ENCODE results near the gene CCDC183. TPM values are rescaled to one million over a fixed set of nuclear protein-coding genes. Genes with fewer than 3 reads are reported as not detected.

Gene CCDC183
- total RNA-seq, 1 experiment from 2014 or later: 1.1 TPM

DNA sequence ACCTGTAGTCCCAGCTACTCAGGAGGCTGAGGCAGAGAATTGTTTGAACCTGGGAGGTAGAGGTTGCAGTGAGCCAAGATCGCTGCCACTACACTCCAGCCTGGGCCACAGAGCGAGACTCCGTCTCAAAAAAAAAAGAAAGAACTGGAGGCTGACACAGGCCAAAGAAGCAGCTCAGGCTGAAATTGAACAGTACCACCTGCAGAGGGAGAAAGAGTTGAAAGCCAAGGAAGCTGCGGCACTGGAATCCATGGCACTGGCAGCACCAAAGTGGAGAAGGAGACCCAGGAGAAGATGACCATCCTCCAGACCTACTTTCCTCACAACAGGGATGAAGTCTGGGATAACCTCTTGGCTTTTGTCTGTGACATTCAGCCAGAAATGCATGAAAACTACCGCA is 16.3 kb upstream of the CCDC183 start:
- Histone ChIP-seq H4K91ac (ENCODE audit: insufficient read length, low read depth, low read length) (no peak overlapping the region), H3K14ac (ENCODE audit: insufficient read depth, low read length) (no peak overlapping the region), H2AK5ac (ENCODE audit: insufficient read length, low read length) (no peak overlapping the region), H3K18ac (ENCODE audit: insufficient read length, low read depth, low read length) (no peak overlapping the region), H2AFZ (ENCODE audit: low read length) (no peak overlapping the region), H2BK120ac (ENCODE audit: low read depth, low read length, poor library complexity, severe bottlenecking) (no peak overlapping the region), H3T11ph (ENCODE audit: low read length) (no peak overlapping the region), H3K4me2 (ENCODE audit: insufficient read depth, insufficient read length, low read length) (no peak overlapping the region), H2BK20ac (ENCODE audit: low read depth, low read length, poor library complexity, severe bottlenecking) (no peak overlapping the region), H3K4me1 (ENCODE audit: insufficient read depth, low read length) (no peaks in the 10 kb centered on the region), H3K4ac (ENCODE audit: low read depth, low read length) (no peak overlapping the region), H3K27me3 (ENCODE audit: insufficient read depth, low read length) (no peaks in the 10 kb centered on the region; the same call in 1 of the 2 replicates), H3K79me1 (ENCODE audit: insufficient read depth, low read depth, low read length, poor library complexity, severe bottlenecking) (no peaks in the 10 kb centered on the region), H3K23me2 (ENCODE audit: insufficient read length, low read depth, low read length, poor library complexity, severe bottlenecking) (no peaks in the 10 kb centered on the region), H3K9ac (ENCODE audit: extremely low read depth, insufficient read length, low read length) (no peak overlapping the region), H2BK5ac (ENCODE audit: insufficient read length, low read length) (no peak overlapping the region), H3K9me3 (ENCODE audit: control insufficient read depth, low read depth, low read length) (no peaks in the 10 kb centered on the region), H2BK12ac (ENCODE audit: insufficient read length, low read depth, low read length) (no peak overlapping the region), H4K5ac (ENCODE audit: insufficient read length, low read depth, low read length) (no peak overlapping the region), H4K8ac (replicated peaks; ENCODE audit: insufficient read length, low read depth, low read length) (no peak overlapping the region), H3K23ac (ENCODE audit: insufficient read length, low read depth, low read length) (no peak overlapping the region), H3K79me2 (ENCODE audit: insufficient read depth, low read length) (no peaks in the 10 kb centered on the region), H3K56ac (ENCODE audit: insufficient read length, low read depth, low read length) (no peak overlapping the region), H3K27ac (ENCODE audit: insufficient read length, low read depth, low read length) (no peak overlapping the region), H4K20me1 (ENCODE audit: control insufficient read depth, insufficient read depth, insufficient read length) (no peaks in the 10 kb centered on the region), H2BK15ac (ENCODE audit: low read depth, low read length) (no peak overlapping the region)
- Mint-ChIP-seq H3K27ac (no peak overlapping the region), H3K4me1 (no peaks in the 10 kb centered on the region), H3K27me3 (ENCODE audit: low read depth) (peaks cover 57% of the 10 kb centered on the region), H3K4me3 (no peak overlapping the region), H3K36me3 (ENCODE audit: insufficient read depth in 1 of 3, low read depth in 3 of 3) (no peaks in the 10 kb centered on the region; a peak in 1 of 7 replicates), H3K9me3 (peaks cover 13% of the 10 kb centered on the region in 2 experiments)
- no CpG with 5 or more reads among the region's 5 CpGs for WGBS (ENCODE audit: extremely low coverage, insufficient read length, low lambda C conversion rate)
- no peak for DNase-seq
- TF ChIP-seq, protein P1, sequence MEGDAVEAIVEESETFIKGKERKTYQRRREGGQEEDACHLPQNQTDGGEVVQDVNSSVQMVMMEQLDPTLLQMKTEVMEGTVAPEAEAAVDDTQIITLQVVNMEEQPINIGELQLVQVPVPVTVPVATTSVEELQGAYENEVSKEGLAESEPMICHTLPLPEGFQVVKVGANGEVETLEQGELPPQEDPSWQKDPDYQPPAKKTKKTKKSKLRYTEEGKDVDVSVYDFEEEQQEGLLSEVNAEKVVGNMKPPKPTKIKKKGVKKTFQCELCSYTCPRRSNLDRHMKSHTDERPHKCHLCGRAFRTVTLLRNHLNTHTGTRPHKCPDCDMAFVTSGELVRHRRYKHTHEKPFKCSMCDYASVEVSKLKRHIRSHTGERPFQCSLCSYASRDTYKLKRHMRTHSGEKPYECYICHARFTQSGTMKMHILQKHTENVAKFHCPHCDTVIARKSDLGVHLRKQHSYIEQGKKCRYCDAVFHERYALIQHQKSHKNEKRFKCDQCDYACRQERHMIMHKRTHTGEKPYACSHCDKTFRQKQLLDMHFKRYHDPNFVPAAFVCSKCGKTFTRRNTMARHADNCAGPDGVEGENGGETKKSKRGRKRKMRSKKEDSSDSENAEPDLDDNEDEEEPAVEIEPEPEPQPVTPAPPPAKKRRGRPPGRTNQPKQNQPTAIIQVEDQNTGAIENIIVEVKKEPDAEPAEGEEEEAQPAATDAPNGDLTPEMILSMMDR (conservative IDR thresholded peaks at IDR 0.05): 0 out of 3 replicates have a peak, but pooled peaks have one; percentile 20
